Choroid plexus epithelial cell (primary cell): ENCODE measurements around the gene NVL.

ENCODE experiments used
- DNase-seq: peaks from one replicate; pipeline ENCODE4 v3.0.0-alpha.2; 2010; ENCODE audit warnings: low read depth
- H3K4me3 ChIP-seq: 2 replicates; pipeline ENCODE4 v1.5.1; 2011; ENCODE audit warnings: low read depth, mild to moderate bottlenecking, control low read depth, low read length, moderate library complexity
- TF ChIP-seq, protein P1 (sequence below): conservative IDR thresholded peaks from 2 replicates; pipeline ENCODE4 v1.5.1; 2011; ENCODE audit warnings: low read depth, mild to moderate bottlenecking, control low read depth, inconsistent platforms, low read length, moderate library complexity

The NVL gene

DNA sequence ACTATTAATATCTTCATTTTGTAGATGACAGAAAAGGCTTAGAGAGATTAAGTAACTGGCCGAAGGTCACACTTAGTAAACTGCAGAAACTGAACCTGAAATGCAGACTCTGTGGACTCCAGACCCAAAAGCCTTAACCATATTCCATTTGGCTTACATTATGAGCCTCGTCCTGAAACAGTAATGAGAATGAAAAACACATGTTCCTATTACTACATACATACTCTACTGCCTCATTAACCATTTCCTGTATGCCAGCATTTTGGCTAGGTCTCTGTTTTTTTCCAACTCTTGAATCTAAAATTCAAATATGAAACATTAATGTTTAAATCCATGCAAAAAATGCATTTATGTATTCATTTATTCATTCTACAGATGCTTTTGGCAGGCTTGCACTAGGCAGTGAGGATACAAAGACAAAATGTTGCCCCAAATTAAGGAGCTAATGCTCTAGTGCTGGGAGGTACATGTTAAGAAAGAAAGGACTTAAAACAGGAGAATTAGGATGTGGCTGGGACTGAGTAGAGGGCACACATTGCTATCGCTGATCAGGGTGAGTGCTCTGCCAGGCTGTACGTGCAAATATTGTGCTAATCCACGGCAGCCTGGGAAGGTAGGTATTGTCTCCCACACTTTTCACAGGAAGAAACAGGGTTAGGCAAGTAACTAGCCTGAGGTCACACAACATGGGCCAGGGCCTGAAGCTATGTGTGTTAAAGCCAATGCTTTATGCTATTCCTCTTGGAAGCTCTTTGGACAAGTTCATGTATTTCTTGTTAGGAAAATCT, 133.0 kb downstream of the NVL start:
- no peak overlapping the region for H3K4me3 ChIP-seq
- TF ChIP-seq, protein P1, sequence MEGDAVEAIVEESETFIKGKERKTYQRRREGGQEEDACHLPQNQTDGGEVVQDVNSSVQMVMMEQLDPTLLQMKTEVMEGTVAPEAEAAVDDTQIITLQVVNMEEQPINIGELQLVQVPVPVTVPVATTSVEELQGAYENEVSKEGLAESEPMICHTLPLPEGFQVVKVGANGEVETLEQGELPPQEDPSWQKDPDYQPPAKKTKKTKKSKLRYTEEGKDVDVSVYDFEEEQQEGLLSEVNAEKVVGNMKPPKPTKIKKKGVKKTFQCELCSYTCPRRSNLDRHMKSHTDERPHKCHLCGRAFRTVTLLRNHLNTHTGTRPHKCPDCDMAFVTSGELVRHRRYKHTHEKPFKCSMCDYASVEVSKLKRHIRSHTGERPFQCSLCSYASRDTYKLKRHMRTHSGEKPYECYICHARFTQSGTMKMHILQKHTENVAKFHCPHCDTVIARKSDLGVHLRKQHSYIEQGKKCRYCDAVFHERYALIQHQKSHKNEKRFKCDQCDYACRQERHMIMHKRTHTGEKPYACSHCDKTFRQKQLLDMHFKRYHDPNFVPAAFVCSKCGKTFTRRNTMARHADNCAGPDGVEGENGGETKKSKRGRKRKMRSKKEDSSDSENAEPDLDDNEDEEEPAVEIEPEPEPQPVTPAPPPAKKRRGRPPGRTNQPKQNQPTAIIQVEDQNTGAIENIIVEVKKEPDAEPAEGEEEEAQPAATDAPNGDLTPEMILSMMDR: no peak
- peak; percentile 30 for DNase-seq

DNA sequence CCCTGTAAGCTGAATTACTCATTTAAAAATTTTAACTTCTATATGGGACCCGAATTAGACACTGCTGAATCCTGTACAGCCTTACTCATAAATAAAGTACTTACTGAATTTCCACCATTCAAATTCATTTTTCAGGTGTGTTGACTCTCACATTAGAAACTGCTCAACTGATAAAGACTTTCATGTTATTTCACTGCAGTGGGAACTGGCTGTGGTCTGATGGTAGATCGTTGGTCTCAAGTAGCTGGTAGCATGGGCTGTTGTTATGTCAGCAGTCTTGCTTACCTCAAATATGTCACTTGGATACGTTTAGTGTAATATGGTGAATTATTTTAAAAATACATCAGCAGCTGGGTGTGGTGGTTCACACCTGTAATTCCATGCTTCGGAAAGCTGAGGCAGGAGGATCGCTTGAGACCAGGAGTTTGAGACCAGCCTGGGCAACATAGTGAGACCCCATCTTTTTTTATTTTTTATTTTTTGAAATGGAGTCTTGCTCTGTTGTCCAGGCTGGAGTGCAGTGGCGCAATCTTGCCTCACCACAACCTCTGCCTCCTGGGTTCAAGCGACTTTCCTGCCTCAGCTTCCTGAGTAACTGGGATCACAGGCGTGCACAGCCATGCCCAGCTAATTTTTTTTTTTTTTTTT, 136.5 kb downstream of the NVL start:
- TF ChIP-seq, protein P1: no peak
- no peak for DNase-seq

DNA sequence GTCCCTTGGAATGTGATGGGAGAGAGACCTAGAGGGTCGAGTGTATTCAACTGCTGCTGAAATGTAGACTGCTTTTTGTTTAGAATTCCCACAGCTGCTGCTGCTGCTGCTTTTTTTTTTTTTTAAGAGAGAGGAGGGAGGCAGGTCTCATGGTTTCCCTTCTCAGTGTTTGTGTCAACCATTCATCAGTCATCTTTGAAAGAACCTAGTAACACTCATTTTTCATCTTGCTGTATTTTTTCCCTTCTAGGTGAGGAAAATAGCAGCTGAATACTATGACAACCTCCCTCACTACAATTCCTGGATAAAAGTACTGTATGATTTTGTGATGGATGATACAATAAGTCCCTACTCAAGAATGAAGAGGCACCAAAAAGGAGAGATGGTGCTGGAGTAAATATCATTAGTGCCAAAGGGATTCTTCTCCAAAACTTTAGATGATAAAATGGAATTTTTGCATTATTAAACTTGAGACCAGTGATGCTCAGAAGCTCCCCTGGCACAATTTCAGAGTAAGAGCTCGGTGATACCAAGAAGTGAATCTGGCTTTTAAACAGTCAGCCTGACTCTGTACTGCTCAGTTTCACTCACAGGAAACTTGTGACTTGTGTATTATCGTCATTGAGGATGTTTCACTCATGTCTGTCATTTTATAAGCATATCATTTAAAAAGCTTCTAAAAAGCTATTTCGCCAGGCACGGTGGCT, 137.7 kb downstream of the NVL start:
- TF ChIP-seq, protein P1: no peak
- no peak overlapping the region for H3K4me3 ChIP-seq
- no peak for DNase-seq

More for the DNA sequence above, 136.5 kb downstream of the NVL start:
- H3K4me3 ChIP-seq: no peak overlapping the region

DNA sequence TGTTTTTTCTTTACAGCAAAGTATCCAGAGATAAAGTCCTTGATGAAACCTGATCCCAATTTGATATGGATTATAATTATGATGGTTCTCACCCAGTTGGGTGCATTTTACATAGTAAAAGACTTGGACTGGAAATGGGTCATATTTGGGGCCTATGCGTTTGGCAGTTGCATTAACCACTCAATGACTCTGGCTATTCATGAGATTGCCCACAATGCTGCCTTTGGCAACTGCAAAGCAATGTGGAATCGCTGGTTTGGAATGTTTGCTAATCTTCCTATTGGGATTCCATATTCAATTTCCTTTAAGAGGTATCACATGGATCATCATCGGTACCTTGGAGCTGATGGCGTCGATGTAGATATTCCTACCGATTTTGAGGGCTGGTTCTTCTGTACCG, 140.4 kb downstream of the NVL start:
- TF ChIP-seq, protein P1: no peak
- DNase-seq: no peak
- H3K4me3 ChIP-seq: no peak overlapping the region

DNA sequence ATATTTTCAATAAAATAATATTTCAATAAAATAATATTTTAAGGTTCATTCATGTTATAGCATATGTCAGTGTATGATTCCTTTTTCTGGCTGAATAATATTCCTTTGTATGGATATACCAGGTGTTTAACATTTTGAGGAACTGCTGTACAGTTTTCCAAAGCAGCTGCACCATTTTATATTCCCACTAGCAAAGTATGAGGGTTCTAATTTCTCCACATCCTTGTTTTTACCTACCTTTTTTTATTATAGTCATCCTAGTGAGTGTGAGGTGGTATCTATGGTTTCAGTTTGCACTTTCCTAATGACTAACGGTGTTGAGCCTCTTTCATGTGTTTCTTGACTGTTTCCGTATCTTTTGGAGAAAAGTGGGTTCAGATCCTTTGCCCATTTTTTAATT, 141.7 kb downstream of the NVL start:
- TF ChIP-seq, protein P1: no peak
- DNase-seq: no peak
- no peak overlapping the region for H3K4me3 ChIP-seq

DNA sequence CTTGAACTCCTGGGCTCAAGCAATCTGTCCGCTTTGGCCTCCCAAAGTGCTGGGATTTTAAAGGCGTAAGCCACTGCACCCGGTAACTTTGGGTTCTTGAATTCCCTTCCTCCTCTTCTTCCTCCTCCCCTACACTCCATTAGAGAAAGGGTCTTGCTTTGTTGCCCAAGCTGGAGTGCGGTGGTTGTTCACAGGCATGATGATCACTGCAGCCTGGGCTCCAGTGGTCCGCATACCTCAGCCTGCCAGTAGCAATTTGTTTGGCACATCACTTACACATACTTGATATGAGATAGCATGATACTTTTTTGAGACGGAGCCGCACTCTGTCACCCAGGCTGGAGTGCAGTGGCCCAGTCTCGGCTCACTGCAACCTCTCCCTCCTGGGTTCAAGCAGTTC, 144.8 kb downstream of the NVL start:
- TF ChIP-seq, protein P1: no peak
- DNase-seq: no peak
- H3K4me3 ChIP-seq: no peak overlapping the region
